Rectal smooth muscle tissue (tissue), 1 donor: ENCODE results near the gene GSTCD.
"Not testable (repeated sequence)": the region's sequence is repeated elsewhere in the genome, so short reads cannot be mapped to it uniquely, and the experiment has no call there.

Experiments
- H3K27ac ChIP-seq: one replicate; pipeline ENCODE4 v1.7.0; 2013; ENCODE audit warnings: low read depth, low read length, inconsistent platforms
- H3K27me3 ChIP-seq: one replicate; pipeline ENCODE4 v1.7.0; 2013; ENCODE audit warnings: low read length; ENCODE audit not compliant: control insufficient read depth, insufficient read depth
- H3K36me3 ChIP-seq: one replicate; pipeline ENCODE4 v1.7.0; 2013; ENCODE audit warnings: low read length; ENCODE audit not compliant: control insufficient read depth, insufficient read depth
- H3K4me1 ChIP-seq: one replicate; pipeline ENCODE4 v1.7.0; 2013; ENCODE audit warnings: low read length; ENCODE audit not compliant: control insufficient read depth, insufficient read depth
- H3K4me3 ChIP-seq: one replicate; pipeline ENCODE4 v1.7.0; 2013; ENCODE audit warnings: low read length
- H3K9ac ChIP-seq: one replicate; pipeline ENCODE4 v1.7.0; 2013; ENCODE audit warnings: low read length

GSTCD gene

DNA sequence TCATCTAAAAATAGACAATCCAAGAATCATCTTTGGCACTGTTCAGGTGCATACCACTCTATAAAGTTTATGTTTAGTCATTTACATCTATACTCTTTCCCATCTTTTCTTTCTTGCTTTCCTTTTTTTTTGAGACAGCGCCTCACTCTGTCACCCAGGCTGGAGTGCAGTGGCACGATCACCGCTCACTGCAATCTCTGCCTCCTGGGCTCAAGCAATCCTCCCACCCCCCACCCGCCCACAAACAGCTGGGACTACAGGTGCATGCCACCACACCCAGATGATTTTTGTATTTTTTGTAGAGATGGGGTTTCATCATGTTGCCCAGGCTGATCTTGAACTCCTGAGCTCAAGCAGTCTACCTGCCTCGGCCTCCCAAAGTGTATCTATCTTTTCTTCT, 13.8 kb upstream of the GSTCD start:
- not testable (repeated sequence) for H3K4me1 ChIP-seq, H3K36me3 ChIP-seq, H3K4me3 ChIP-seq, H3K27me3 ChIP-seq, H3K9ac ChIP-seq, H3K27ac ChIP-seq

- not testable (repeated sequence) for H3K27ac ChIP-seq, H3K9ac ChIP-seq, H3K4me3 ChIP-seq, H3K27me3 ChIP-seq, H3K4me1 ChIP-seq, H3K36me3 ChIP-seq
Measured at GRCh38 chr4:105695832-105696231, 12.8 kb upstream of the GSTCD start.

DNA sequence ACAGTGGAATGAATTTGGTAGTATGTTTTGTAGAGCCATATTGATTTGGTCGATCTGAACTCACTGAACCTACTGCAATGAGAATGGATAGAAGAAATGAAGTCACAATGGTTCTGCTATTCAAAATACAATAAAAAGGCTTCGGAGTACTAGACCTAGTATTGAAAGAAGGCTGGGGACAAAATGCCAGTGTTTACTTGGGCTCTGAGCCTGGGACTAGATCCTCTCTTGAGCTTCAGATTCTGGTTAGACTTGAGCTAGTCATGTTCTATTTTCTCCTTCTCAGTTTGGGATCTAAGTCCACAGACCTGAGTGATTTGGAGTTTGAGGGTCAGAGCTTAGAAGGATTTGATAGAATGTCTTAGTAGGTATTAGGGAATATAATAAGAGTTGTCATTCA, 10.0 kb upstream of the GSTCD start:
- Histone ChIP-seq H3K4me3 (no peak overlapping the region), H3K27ac (no peak overlapping the region), H3K36me3 (no peaks in the 10 kb centered on the region), H3K27me3 (no peaks in the 10 kb centered on the region), H3K4me1 (no peaks in the 10 kb centered on the region), H3K9ac (no peak overlapping the region)

DNA sequence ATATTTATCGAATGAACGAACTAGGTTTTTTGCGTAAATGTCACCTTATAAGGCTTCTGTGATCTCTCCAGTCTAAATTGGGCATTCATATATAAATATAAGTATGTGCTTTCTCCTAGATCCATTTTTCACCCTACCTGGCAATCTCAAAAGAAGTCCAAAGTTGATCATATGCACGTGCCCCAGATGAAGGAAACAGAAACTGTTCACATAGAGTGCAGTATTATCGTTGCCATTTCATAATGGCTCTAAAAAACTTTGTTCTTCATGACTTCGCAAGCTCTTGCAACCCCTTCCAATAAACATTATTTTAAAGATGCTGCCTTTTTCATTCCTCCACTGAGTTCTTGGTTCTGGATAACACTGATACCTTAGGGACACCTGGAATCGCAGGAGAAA, 803 bp upstream of the GSTCD start:
- peak overlapping the region; percentile 84 for H3K9ac ChIP-seq
- H3K4me3 ChIP-seq: peak overlapping the region; percentile 96
- H3K27ac ChIP-seq: peak overlapping the region; percentile 88
- peaks cover 8% of the 10 kb centered on the region for H3K4me1 ChIP-seq
- no peaks in the 10 kb centered on the region for H3K36me3 ChIP-seq
- H3K27me3 ChIP-seq: no peaks in the 10 kb centered on the region

- no peaks in the 10 kb centered on the region for H3K27me3 ChIP-seq
- peak overlapping the region; percentile 88 for H3K27ac ChIP-seq
- peaks cover 8% of the 10 kb centered on the region for H3K4me1 ChIP-seq
- H3K36me3 ChIP-seq: no peaks in the 10 kb centered on the region
- H3K4me3 ChIP-seq: peak overlapping the region; percentile 96
- peak overlapping the region; percentile 49 for H3K9ac ChIP-seq
Measured at GRCh38 chr4:105709081-105709450, 482 bp downstream of the GSTCD start.

- Histone ChIP-seq H3K9ac (no peak overlapping the region), H3K4me1 (peaks cover 8% of the 10 kb centered on the region), H3K36me3 (no peaks in the 10 kb centered on the region), H3K27me3 (no peaks in the 10 kb centered on the region), H3K4me3 (no peak overlapping the region), H3K27ac (no peak overlapping the region)
Measured at GRCh38 chr4:105710012-105710600, 1.5 kb downstream of the GSTCD start.

DNA sequence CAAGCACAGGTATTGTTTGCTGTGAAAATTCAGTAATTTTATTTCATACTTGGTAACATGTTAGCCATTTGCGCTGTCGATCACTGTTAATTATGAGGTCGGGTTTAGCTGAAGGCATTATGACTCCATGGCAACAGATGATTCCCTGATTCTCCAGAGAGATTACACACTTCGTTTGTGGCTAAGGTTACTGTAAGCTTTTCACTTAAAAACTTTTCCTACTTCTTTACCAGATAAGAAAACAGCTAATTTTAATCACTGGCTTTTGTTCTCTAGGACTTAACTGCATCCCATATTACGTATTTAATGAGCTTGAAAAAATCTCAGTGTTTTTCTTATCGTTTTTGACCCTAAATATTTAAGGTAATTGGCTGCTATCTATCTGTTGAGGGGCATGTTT, 2.1 kb downstream of the GSTCD start:
- no peak overlapping the region for H3K27ac ChIP-seq
- peaks cover 8% of the 10 kb centered on the region for H3K4me1 ChIP-seq
- H3K27me3 ChIP-seq: no peaks in the 10 kb centered on the region
- H3K9ac ChIP-seq: no peak overlapping the region
- H3K4me3 ChIP-seq: no peak overlapping the region
- no peaks in the 10 kb centered on the region for H3K36me3 ChIP-seq

- Histone ChIP-seq H3K36me3 (no peaks in the 10 kb centered on the region), H3K27me3 (no peaks in the 10 kb centered on the region), H3K4me1 (peaks cover 6% of the 10 kb centered on the region), H3K27ac (no peak overlapping the region), H3K9ac (no peak overlapping the region), H3K4me3 (no peak overlapping the region)
Measured at GRCh38 chr4:105712766-105713165, 4.2 kb downstream of the GSTCD start.

DNA sequence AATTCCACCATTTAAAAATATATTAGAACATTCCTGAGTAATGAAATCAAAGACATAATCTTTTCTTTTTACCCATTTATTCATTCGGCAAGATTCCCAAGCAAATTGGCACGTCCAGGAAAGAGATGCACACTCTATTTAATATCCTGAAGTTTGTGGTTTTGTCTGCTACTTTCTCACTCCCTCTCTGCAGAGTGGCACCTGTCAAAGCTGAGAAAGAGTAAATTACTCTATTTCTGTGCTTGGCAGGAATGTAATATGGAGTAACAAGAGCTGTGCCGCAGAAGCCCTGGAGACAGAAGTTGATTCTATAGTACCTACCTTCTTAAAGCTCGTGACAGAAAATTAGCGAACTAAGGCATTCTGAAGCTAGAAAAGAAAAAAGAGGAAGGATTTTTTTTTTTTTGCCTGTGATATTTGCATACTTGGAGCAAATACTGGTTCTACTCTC, 5.5 kb downstream of the GSTCD start:
- no peaks in the 10 kb centered on the region for H3K36me3 ChIP-seq
- H3K27me3 ChIP-seq: no peaks in the 10 kb centered on the region
- no peak overlapping the region for H3K27ac ChIP-seq
- H3K4me3 ChIP-seq: no peak overlapping the region
- H3K4me1 ChIP-seq: peaks cover 6% of the 10 kb centered on the region
- H3K9ac ChIP-seq: no peak overlapping the region

DNA sequence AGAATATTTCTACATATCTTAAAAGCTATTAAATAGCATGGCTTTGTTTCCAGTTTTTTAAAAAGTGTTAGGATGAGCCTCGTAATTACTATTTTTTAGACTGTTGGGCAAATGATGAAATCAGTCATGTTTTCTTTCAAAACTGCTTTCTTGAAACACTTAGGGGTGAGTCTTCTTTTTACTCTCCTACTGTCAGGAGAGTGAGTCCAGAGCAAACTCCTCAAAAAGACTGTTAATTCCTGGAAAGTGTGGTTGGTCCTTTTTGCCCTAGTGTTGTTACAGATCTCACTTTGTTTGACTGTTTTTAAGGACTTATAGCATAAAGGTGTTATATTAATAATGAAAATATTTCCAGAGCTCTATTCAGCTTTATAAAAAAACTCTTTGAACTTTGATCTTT, 6.3 kb downstream of the GSTCD start:
- H3K4me3 ChIP-seq: no peak overlapping the region

DNA sequence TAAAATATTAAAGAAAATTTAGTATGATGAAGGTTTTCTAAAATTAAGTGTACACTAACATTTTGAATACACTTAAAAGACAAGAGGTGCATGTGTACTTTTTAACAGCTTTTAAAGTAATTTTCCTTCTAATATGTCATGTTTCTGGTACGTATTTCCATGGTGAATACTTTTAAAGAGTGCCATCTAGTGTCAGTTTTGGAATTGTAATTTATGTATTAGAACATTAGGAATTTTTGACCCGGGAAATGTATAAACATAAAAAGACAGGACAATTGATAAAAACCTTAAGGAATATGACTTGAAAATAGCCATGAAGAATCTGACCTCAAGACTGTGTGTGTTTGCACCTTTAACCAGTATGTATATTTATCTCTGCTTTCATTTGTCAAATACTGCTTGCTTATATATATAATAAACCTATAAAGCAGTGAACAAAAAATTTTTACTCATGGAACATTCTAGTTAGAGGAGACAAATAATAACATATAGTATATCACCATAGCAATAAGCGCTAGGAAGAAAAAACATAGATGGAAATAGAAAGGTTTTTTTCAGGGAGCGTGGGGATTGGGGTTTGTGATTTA, 7.2 kb downstream of the GSTCD start:
- H3K27ac ChIP-seq: no peak overlapping the region
- H3K36me3 ChIP-seq: no peaks in the 10 kb centered on the region
- no peak overlapping the region for H3K4me3 ChIP-seq
- no peak overlapping the region for H3K9ac ChIP-seq
- no peaks in the 10 kb centered on the region for H3K27me3 ChIP-seq
- no peaks in the 10 kb centered on the region for H3K4me1 ChIP-seq

More for the DNA sequence above, 6.3 kb downstream of the GSTCD start:
- Histone ChIP-seq H3K27ac (no peak overlapping the region), H3K27me3 (no peaks in the 10 kb centered on the region), H3K9ac (no peak overlapping the region), H3K36me3 (no peaks in the 10 kb centered on the region), H3K4me1 (no peaks in the 10 kb centered on the region)

DNA sequence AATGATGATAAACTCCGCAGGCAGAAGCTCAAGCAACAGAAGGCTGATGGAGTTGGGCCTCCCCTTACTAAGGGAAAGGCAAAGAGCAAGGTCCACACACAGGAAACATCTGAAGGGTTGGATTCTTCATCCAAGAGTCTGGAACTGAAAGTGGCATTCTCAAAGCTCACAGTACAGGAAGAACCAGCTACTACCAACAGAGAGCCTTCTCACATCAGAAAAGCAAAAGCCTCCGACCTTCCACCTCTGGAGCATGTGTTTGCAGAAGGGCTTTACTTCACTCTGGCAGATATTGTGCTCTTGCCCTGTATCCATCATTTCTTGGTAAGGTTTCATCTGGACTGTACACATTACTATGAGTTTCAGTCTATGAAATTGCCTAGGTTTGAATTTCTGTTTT, 10.6 kb downstream of the GSTCD start:
- Histone ChIP-seq H3K9ac (no peak overlapping the region), H3K36me3 (no peaks in the 10 kb centered on the region), H3K4me3 (no peak overlapping the region)

DNA sequence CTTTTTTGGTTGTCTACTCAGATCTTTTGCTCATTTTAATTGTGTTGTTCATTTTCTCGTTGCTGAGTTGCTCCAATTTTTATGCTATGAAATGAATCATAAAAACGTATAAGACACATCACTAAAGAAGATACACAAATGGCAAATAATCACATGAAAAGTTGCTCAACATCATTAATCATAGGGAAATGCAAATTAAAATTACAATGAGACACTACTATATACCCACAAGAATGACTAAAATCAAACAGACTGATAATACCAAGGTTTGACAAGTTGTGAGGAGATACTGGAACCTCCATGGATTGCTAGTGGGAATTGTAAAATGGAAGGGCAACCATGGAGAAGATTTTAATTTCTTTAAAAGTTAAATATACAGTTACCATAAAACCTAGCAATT, 17.0 kb downstream of the GSTCD start:
- Histone ChIP-seq H3K36me3 (no peaks in the 10 kb centered on the region), H3K27ac (no peak overlapping the region), H3K4me1 (no peaks in the 10 kb centered on the region)

More for the DNA sequence above, 10.6 kb downstream of the GSTCD start:
- no peaks in the 10 kb centered on the region for H3K4me1 ChIP-seq
- no peaks in the 10 kb centered on the region for H3K27me3 ChIP-seq
- H3K27ac ChIP-seq: no peak overlapping the region

More for the DNA sequence above, 17.0 kb downstream of the GSTCD start:
- H3K4me3 ChIP-seq: no peak overlapping the region
- no peaks in the 10 kb centered on the region for H3K27me3 ChIP-seq
- H3K9ac ChIP-seq: no peak overlapping the region
